SU-DHL-6 (cell line): ENCODE results near the gene TANGO6.

Experiments
- H2AFZ ChIP-seq: fragments of 200-600 bp; sonication (generic); 2 replicates; pipeline ENCODE4 v1.6.1; 2014; ENCODE audit warnings: low read depth, mild to moderate bottlenecking, moderate library complexity, mixed read lengths, antibody characterized with exemption, low read length; ENCODE audit not compliant: severe bottlenecking
- H3F3A ChIP-seq: fragments of 200-600 bp; shearing (Covaris generic); 2 replicates; pipeline ENCODE4 v1.6.0; 2016; ENCODE audit warnings: antibody characterized with exemption, mild to moderate bottlenecking; ENCODE audit not compliant: insufficient read depth
- H3K27ac ChIP-seq: fragments of 200-600 bp; sonication (generic); 2 replicates; pipeline ENCODE4 v1.5.1; 2016; ENCODE audit warnings: low read depth, mild to moderate bottlenecking, low read length, moderate library complexity, mixed read lengths
- H3K27me3 ChIP-seq: fragments of 200-600 bp; sonication (generic), shearing (Covaris generic); 2 replicates; pipeline ENCODE4 v1.6.0; 2014; ENCODE audit warnings: mild to moderate bottlenecking, low read length
- H3K36me3 ChIP-seq: fragments of 200-600 bp; sonication (generic); 2 replicates; pipeline ENCODE4 v1.6.1; 2014; ENCODE audit warnings: mild to moderate bottlenecking, low read length, mixed read lengths
- H3K4me2 ChIP-seq: fragments of 300-600, 200-600 bp; shearing (Covaris generic), sonication (generic); 2 replicates; pipeline ENCODE4 v1.6.0; 2014; ENCODE audit warnings: low read length, low read depth, mild to moderate bottlenecking; ENCODE audit not compliant: poor library complexity, severe bottlenecking
- H3K4me3 ChIP-seq: fragments of 200-600 bp; sonication (generic); 2 replicates; pipeline ENCODE4 v1.5.1; 2014; ENCODE audit warnings: antibody characterized with exemption, low read length, mild to moderate bottlenecking, mixed read lengths; ENCODE audit not compliant: insufficient read depth, poor library complexity, severe bottlenecking
- H3K79me2 ChIP-seq: fragments of 200-600 bp; sonication (generic); 2 replicates; pipeline ENCODE4 v1.6.1; 2014; ENCODE audit warnings: mild to moderate bottlenecking, low read length, moderate library complexity; ENCODE audit not compliant: insufficient read depth
- H3K9ac ChIP-seq: fragments of 200-600 bp; sonication (generic); 2 replicates; pipeline ENCODE4 v1.7.0; 2014; ENCODE audit warnings: mild to moderate bottlenecking, low read length
- H3K9me2 ChIP-seq: fragments of 200-600 bp; sonication (generic); replicated peaks from 2 replicates; pipeline ENCODE4 v1.6.1; 2014; ENCODE audit warnings: low read length; ENCODE audit not compliant: insufficient read depth
- H3K9me3 ChIP-seq: fragments of 200-600 bp; sonication (generic); 2 replicates; pipeline ENCODE4 v1.6.1; 2014; ENCODE audit warnings: low read length, mixed read lengths; ENCODE audit not compliant: insufficient read depth
- H4K20me1 ChIP-seq: fragments of 200-600 bp; sonication (generic); 2 replicates; pipeline ENCODE4 v1.6.1; 2014; ENCODE audit warnings: low read depth, mild to moderate bottlenecking, antibody characterized with exemption, low read length, moderate library complexity, mixed read lengths
- EZH2phosphoT487 ChIP-seq: fragments of 200-600 bp; sonication (generic), shearing (Covaris generic); conservative IDR thresholded peaks from 2 replicates; pipeline ENCODE4 v1.6.1; 2018; ENCODE audit warnings: mild to moderate bottlenecking, antibody characterized with exemption, low read length, moderate library complexity, mixed read lengths
- TF ChIP-seq, protein P1 (sequence below): fragments of 200-600 bp; sonication (generic); IDR thresholded peaks from one replicate; pipeline ENCODE4 v1.5.1; 2017; ENCODE audit warnings: antibody characterized with exemption, mild to moderate bottlenecking, low read length, moderate library complexity; ENCODE audit not compliant: insufficient read depth, poor library complexity, severe bottlenecking

Gene TANGO6

GRCh38 chr16:69114976-69115355, 271.6 kb downstream of the TANGO6 start:
- no peak overlapping the region for H3K9ac ChIP-seq
- no peaks in the 10 kb centered on the region; the same call in 1 of the 2 replicates for H4K20me1 ChIP-seq
- H3K9me3 ChIP-seq, result no peaks in the 10 kb centered on the region
- H3K4me2 ChIP-seq, result no peak overlapping the region
- H3F3A ChIP-seq, result no peaks in the 10 kb centered on the region
- H3K4me3 ChIP-seq, result no peak overlapping the region
- no peak overlapping the region for H2AFZ ChIP-seq
- H3K27ac ChIP-seq, result no peak overlapping the region
- TF ChIP-seq EZH2phosphoT487, result no peak
- TF ChIP-seq, protein P1, sequence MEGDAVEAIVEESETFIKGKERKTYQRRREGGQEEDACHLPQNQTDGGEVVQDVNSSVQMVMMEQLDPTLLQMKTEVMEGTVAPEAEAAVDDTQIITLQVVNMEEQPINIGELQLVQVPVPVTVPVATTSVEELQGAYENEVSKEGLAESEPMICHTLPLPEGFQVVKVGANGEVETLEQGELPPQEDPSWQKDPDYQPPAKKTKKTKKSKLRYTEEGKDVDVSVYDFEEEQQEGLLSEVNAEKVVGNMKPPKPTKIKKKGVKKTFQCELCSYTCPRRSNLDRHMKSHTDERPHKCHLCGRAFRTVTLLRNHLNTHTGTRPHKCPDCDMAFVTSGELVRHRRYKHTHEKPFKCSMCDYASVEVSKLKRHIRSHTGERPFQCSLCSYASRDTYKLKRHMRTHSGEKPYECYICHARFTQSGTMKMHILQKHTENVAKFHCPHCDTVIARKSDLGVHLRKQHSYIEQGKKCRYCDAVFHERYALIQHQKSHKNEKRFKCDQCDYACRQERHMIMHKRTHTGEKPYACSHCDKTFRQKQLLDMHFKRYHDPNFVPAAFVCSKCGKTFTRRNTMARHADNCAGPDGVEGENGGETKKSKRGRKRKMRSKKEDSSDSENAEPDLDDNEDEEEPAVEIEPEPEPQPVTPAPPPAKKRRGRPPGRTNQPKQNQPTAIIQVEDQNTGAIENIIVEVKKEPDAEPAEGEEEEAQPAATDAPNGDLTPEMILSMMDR, result no peak
- H3K27me3 ChIP-seq, result no peaks in the 10 kb centered on the region
- no peaks in the 10 kb centered on the region for H3K36me3 ChIP-seq
- H3K79me2 ChIP-seq, result no peaks in the 10 kb centered on the region
- no peaks in the 10 kb centered on the region for H3K9me2 ChIP-seq

DNA sequence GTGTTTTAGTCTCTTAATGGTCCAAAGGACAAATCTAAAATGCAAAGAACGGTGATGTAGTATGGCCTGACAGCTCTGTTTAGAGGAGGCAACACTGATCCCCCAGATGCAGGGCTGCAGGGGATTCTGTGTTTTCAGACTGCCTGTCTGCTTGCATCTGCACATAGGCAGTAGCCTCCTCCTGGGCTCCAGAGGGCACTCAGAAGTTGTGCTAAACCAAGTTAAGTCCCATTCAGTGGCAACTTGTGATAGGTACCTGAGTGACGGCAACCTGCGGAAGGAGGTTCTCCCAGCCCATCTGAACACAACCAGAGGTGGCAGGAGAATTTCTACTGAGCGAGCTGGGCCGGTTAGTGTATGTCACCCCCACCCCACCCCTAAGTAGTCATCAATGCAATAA, 272.0 kb downstream of the TANGO6 start:
- Histone ChIP-seq H3K4me2 (no peak overlapping the region), H4K20me1 (no peaks in the 10 kb centered on the region; the same call in 1 of the 2 replicates), H3K9me2 (no peaks in the 10 kb centered on the region), H3K27ac (no peak overlapping the region), H3K27me3 (no peaks in the 10 kb centered on the region), H3K79me2 (no peaks in the 10 kb centered on the region), H3K9ac (no peak overlapping the region), H3K36me3 (no peaks in the 10 kb centered on the region), H2AFZ (no peak overlapping the region), H3F3A (no peaks in the 10 kb centered on the region), H3K4me3 (no peak overlapping the region), H3K9me3 (no peaks in the 10 kb centered on the region)
- TF ChIP-seq, protein P1, result no peak
- TF ChIP-seq EZH2phosphoT487, result no peak

DNA sequence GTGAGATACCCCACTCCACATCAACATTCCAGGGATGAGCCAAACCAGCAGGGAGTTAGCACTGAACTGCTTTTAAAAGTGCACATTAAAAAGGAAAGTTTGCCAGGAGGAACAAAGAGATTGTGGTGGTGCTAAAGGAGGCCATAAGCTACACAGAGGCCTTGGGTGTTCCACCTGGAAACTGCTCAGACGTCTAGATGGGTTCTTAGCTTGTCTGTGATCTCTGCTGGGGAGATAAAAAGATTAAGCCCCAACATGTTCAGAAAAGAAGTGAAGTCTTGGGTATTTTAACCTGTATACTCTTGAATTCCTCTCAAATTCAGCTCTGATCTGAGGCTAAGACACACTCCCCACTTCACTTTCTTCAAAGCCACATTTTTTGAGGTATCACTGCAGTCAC, 272.5 kb downstream of the TANGO6 start:
- Histone ChIP-seq H3K9ac (no peak overlapping the region), H3K9me3 (no peaks in the 10 kb centered on the region), H3K9me2 (no peaks in the 10 kb centered on the region), H3K36me3 (no peaks in the 10 kb centered on the region), H4K20me1 (no peaks in the 10 kb centered on the region; the same call in 1 of the 2 replicates), H3K27ac (no peak overlapping the region), H3K27me3 (no peaks in the 10 kb centered on the region), H3K4me2 (no peak overlapping the region), H3K4me3 (no peak overlapping the region), H3F3A (no peaks in the 10 kb centered on the region), H2AFZ (no peak overlapping the region), H3K79me2 (no peaks in the 10 kb centered on the region)
- TF ChIP-seq EZH2phosphoT487, result no peak
- TF ChIP-seq, protein P1, result no peak
